Endothelial cell (in vitro differentiated cells): Measurements from ENCODE around the gene DNAJC16. TPM values are rescaled to one million over a fixed set of nuclear protein-coding genes. Genes with fewer than 3 reads are reported as not detected.

Source experiments
- DNase-seq: peaks from one replicate; pipeline ENCODE4 v3.0.0; 2021; ENCODE audit warnings: low spot score
- H3K27ac Mint-ChIP-seq: one replicate; pipeline ENCODE4 v1.8.0; 2021; ENCODE audit warnings: mixed read lengths, inconsistent platforms; ENCODE audit not compliant: unreplicated experiment
- H3K27me3 Mint-ChIP-seq: one replicate; pipeline ENCODE4 v1.8.0; 2021; ENCODE audit warnings: mild to moderate bottlenecking, moderate library complexity, mixed read lengths, inconsistent platforms; ENCODE audit not compliant: unreplicated experiment
- H3K36me3 Mint-ChIP-seq: one replicate; pipeline ENCODE4 v1.8.0; 2021; ENCODE audit warnings: mild to moderate bottlenecking, low read depth, mixed read lengths, inconsistent platforms; ENCODE audit not compliant: unreplicated experiment
- H3K4me1 Mint-ChIP-seq: one replicate; pipeline ENCODE4 v1.8.0; 2021; ENCODE audit warnings: mild to moderate bottlenecking, mixed read lengths, inconsistent platforms; ENCODE audit not compliant: unreplicated experiment
- H3K4me3 Mint-ChIP-seq: one replicate; pipeline ENCODE4 v1.8.0; 2021; ENCODE audit warnings: mild to moderate bottlenecking, mixed read lengths, inconsistent platforms; ENCODE audit not compliant: unreplicated experiment
- H3K9me3 Mint-ChIP-seq: one replicate; pipeline ENCODE4 v1.8.0; 2021; ENCODE audit warnings: mixed read lengths, inconsistent platforms; ENCODE audit not compliant: unreplicated experiment
- total RNA-seq: library from RNA; stranded (reverse); fragmentation: NEBNext Ultra II Directional; extraction: Animal tissue kit (Norgen Biotek cat#: 25700); gene quantifications from one replicate; pipeline ENCODE4 v1.2.1, GENCODE V29; 2021; ENCODE audit not compliant: unreplicated experiment
- TF ChIP-seq, protein P1 (sequence below): fragments of 200-600 bp; sonication (generic); IDR thresholded peaks from one replicate; pipeline ENCODE4 v1.5.0; 2021; ENCODE audit warnings: antibody characterized with exemption; ENCODE audit not compliant: unreplicated experiment

The DNAJC16 gene
- total RNA-seq, 1 donor from 2014 or later: 19.9 TPM

DNA sequence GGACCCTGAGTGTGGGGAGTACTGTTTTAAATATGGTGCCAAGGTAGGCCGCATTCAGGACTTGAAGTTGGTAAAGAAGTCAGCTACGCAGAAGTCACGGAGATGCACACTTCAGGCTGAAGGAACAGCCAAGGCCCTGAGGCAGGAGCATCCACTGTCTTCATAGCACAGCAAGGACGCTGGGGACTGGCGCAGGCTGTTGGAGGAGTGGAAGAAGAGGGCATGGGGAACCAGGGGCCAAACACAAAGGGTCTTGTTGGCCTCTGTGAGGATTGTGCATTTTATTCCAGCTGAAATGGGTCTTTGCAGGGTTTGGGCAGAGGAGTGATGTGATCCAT, 16.6 kb downstream of the DNAJC16 start:
- Mint-ChIP-seq H3K9me3 (no peaks in the 10 kb centered on the region), H3K4me3 (peak overlapping the region; percentile 15), H3K27me3 (peaks cover 5% of the 10 kb centered on the region), H3K4me1 (no peaks in the 10 kb centered on the region), H3K27ac (no peak overlapping the region), H3K36me3 (peaks cover 44% of the 10 kb centered on the region)
- TF ChIP-seq, protein P1, sequence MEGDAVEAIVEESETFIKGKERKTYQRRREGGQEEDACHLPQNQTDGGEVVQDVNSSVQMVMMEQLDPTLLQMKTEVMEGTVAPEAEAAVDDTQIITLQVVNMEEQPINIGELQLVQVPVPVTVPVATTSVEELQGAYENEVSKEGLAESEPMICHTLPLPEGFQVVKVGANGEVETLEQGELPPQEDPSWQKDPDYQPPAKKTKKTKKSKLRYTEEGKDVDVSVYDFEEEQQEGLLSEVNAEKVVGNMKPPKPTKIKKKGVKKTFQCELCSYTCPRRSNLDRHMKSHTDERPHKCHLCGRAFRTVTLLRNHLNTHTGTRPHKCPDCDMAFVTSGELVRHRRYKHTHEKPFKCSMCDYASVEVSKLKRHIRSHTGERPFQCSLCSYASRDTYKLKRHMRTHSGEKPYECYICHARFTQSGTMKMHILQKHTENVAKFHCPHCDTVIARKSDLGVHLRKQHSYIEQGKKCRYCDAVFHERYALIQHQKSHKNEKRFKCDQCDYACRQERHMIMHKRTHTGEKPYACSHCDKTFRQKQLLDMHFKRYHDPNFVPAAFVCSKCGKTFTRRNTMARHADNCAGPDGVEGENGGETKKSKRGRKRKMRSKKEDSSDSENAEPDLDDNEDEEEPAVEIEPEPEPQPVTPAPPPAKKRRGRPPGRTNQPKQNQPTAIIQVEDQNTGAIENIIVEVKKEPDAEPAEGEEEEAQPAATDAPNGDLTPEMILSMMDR: no peak
- DNase-seq: no peak

DNA sequence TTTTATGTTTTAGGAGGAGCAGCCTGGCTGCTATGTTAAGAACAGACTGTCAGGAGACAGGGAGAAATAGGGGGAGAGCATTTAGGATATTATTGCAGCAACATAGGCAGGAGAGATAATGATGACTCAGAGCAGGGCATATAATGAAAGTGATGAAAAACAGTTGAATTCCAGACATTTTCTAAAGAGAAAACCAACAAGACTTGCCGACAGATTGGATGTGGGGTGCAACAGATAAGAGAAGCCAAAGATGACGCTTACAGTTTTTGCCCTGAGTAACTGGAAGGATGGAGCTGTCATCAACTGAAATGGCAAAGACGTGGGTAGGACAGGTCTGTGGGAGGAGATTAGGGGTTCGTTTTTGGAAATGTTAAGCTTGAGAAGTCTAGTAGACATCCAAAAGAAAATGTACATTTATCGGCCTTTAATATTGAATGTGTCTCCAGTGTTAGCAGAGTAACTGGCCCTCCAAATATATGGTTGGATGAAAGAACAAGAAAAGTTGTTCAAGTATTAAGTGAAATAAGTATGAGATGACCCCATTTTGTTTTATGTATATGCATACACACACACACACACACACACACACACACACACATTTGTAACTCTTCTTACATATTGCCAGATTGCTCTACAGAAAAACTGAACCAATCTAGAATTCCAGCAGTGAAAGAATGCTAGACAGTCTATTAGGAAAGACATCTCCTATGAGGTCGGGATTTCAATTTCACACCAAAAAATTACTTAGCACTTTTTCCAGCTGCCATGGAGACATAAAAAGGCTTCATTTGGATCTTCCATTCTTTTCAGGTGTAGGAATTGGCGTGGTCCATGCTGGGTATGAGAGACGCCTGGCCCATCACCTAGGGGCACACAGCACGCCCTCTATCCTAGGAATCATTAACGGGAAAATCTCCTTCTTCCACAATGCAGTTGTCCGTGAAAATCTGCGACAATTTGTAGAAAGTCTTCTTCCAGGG, 17.2 kb downstream of the DNAJC16 start:
- TF ChIP-seq, protein P1: no peak
- peaks cover 3% of the 10 kb centered on the region for H3K27me3 Mint-ChIP-seq
- peak overlapping the region; percentile 15 for H3K4me3 Mint-ChIP-seq
- H3K36me3 Mint-ChIP-seq: peaks cover 42% of the 10 kb centered on the region
- no peak overlapping the region for H3K27ac Mint-ChIP-seq
- DNase-seq: no peak
- no peaks in the 10 kb centered on the region for H3K9me3 Mint-ChIP-seq
- H3K4me1 Mint-ChIP-seq: no peaks in the 10 kb centered on the region

DNA sequence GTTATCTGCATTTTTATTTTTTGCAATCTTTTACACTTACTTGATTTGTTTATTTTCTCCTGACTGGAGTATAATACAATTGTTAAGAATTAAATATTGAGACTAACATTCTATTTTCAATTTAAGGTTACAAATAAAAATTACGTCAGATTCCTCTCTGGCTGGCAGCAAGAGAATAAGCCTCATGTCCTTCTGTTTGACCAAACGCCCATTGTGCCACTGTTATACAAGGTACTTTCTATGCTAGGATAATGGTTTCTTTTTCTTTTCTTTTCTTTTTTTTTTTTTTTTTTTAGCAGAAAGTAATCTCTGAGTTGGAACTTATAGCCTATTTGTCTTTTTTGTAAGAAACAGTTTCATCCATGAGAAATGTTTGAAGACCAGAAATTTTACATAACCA, 20.0 kb downstream of the DNAJC16 start:
- peaks cover 38% of the 10 kb centered on the region for H3K36me3 Mint-ChIP-seq
- H3K27me3 Mint-ChIP-seq: peaks cover 2% of the 10 kb centered on the region
- no peak overlapping the region for H3K4me3 Mint-ChIP-seq
- no peak overlapping the region for H3K27ac Mint-ChIP-seq
- H3K9me3 Mint-ChIP-seq: no peaks in the 10 kb centered on the region
- no peaks in the 10 kb centered on the region for H3K4me1 Mint-ChIP-seq
- TF ChIP-seq, protein P1: no peak
- DNase-seq: no peak

DNA sequence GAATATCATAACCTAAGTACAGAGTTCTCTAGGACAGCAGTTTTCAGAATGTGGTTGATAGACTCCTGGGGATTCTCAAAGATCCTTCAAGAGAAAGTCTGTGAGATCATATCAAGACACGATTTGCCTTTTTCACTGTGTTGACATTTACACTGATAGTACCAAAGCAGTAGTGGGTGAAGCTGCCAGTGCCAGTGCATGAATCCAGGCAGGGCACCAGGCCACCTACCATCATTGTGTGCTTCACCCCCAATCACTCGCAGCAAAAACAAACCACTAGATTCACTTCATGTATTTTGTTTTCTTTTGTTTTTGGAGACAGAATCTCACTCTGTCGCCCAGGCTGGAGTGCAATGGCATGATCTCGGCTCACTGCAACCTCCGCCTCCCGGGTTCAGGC, 23.9 kb downstream of the DNAJC16 start:
- DNase-seq: no peak
- TF ChIP-seq, protein P1: no peak
- H3K27ac Mint-ChIP-seq: no peak overlapping the region
- H3K9me3 Mint-ChIP-seq: no peaks in the 10 kb centered on the region
- no peaks in the 10 kb centered on the region for H3K27me3 Mint-ChIP-seq
- H3K36me3 Mint-ChIP-seq: peaks cover 22% of the 10 kb centered on the region
- no peaks in the 10 kb centered on the region for H3K4me1 Mint-ChIP-seq
- no peak overlapping the region for H3K4me3 Mint-ChIP-seq

DNA sequence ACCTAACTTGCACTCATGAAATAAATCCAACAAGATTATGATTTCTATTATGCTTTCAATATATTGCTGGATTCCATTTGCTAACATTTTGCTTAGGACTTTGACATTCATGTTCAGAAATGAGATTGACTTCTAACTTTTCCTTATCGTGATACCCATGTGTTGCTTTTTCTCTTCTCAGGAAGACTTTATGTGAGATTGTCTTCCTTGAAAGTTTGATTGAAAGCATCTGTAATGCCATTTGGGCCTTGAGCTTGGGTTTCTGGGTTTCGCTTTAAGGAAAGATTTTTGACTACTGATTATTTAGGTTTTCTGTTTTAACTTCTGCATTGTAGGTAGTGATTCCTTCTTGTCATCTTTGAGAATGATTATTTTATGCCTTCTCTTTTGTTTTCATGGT, 30.4 kb downstream of the DNAJC16 start:
- no peaks in the 10 kb centered on the region for H3K4me1 Mint-ChIP-seq
- H3K27ac Mint-ChIP-seq: no peak overlapping the region
- no peaks in the 10 kb centered on the region for H3K27me3 Mint-ChIP-seq
- H3K36me3 Mint-ChIP-seq: peaks cover 5% of the 10 kb centered on the region
- no peak overlapping the region for H3K4me3 Mint-ChIP-seq
- no peak for DNase-seq
- TF ChIP-seq, protein P1: no peak
- H3K9me3 Mint-ChIP-seq: no peaks in the 10 kb centered on the region
